Measurements from ENCODE around the gene WARS2.

WARS2 gene

DNA sequence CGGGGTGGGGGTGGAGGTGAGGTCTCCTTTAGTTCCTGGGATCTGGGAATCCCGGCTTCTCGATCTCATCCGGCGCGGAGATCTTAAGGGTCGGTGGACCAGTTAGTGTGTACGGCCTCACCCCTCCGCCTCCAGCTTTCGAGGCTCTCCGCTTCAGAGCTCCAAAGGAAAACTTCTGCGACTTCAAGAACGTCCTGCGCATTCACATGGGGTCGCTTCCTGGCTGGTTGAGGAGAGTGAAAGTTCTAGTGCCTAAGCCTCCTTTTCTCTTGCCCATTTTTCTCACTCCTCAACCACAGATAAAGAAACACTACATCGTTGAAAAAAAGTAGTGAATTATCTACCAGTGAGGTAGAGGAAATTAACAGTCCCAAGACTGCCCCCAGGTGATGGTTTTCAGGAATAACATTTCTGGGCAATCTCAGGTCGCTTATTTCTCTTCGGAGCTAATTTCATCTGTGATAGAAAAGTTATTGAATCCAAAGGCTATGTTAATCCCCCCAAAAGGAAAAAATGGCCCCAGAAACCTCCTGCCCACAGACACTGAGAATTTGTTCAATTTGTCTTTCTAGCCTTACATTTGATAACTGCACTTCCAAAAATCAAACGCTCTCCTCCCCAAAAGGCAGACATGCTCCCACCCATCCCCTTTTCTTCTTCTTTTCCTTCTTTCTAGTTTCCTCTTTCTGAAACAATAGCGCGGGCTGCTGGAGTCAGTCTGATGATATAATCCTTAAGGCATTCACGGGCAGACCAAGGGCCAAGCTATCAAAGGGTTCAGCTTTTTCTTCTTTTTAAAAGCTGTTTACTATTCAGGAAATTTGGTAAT is 131.8 kb downstream of the WARS2 start:
- H3K4me2 ChIP-seq (ENCODE audit: low read depth, low read length): no peak overlapping the region
- TF ChIP-seq EZH2phosphoT487 (IDR thresholded peaks at IDR 0.05; ENCODE audit: low read length) (no peak), CTCF (IDR thresholded peaks at IDR 0.05; ENCODE audit: low read length) (peak; percentile 38)
- no peaks in the 10 kb centered on the region for H3K79me2 ChIP-seq (ENCODE audit: low read length)
- no peaks in the 10 kb centered on the region for H3K4me1 ChIP-seq (ENCODE audit: low read length)
- no peaks in the 10 kb centered on the region for H3K9me3 ChIP-seq (replicated peaks; ENCODE audit: insufficient read depth, low read length)
- H3K27ac ChIP-seq (ENCODE audit: low read length): no peak overlapping the region
- H3K9me2 ChIP-seq (replicated peaks; ENCODE audit: insufficient read depth, low read length): no peaks in the 10 kb centered on the region
- no peak overlapping the region for H3K4me3 ChIP-seq (ENCODE audit: low read length)
- DNase-seq: peak; percentile 28
- no peaks in the 10 kb centered on the region for H4K20me1 ChIP-seq (ENCODE audit: insufficient read depth, low read length)
- H2AFZ ChIP-seq (ENCODE audit: low read length): no peak overlapping the region
- H3K9ac ChIP-seq (ENCODE audit: low read length): no peak overlapping the region
- no peaks in the 10 kb centered on the region for H3F3A ChIP-seq (ENCODE audit: insufficient read depth, low read length)
- H3K36me3 ChIP-seq (replicated peaks; ENCODE audit: insufficient read depth, low read length): no peaks in the 10 kb centered on the region
- no peaks in the 10 kb centered on the region for H3K27me3 ChIP-seq (replicated peaks; ENCODE audit: insufficient read depth, low read length)

DNA sequence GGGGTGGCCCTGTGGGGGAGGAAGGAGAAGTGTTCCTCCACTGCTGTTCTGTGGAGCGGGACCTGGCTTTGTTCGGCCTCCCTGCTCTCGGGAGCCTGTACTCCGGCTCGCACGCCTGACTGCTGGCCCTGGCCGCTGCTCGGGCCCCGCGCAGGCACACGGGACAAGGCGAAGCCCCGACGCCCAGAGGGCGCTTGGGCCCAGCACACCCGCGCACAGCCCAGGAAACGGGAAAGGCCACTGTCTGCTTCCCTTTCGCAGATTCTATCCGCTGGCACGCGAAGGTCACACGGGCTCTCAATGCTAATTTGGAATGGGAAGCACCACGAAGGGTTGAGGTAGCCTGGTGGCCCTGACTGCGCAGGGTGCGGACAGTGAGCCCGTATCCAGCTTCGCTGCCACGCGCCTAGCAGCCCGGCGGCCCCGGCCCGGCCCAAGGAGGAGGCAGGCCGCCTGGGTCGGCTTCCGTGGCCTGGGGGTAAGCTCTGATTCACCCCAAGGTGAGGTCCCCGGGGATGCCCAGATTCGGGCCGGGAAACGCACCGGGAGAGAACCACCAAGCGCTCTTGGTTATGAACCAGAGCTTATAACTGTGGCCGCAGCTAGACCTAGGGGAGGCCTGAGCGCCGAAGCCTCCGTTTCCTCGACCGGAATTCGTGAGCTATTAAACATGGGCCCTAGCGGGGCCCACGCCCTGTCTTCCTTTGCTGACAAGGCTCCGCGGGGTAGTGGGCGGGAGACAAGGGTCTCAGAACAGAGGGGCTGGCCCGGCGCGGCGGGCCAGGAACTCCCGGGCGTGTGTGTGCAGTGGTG is 132.6 kb downstream of the WARS2 start:
- H3K9me2 ChIP-seq (replicated peaks; ENCODE audit: insufficient read depth, low read length): no peaks in the 10 kb centered on the region
- no peaks in the 10 kb centered on the region for H4K20me1 ChIP-seq (ENCODE audit: insufficient read depth, low read length)
- no peaks in the 10 kb centered on the region for H3K4me1 ChIP-seq (ENCODE audit: low read length)
- no peak for DNase-seq
- no peaks in the 10 kb centered on the region for H3K9me3 ChIP-seq (replicated peaks; ENCODE audit: insufficient read depth, low read length)
- no peak overlapping the region for H3K4me3 ChIP-seq (ENCODE audit: low read length)
- no peaks in the 10 kb centered on the region for H3K36me3 ChIP-seq (replicated peaks; ENCODE audit: insufficient read depth, low read length)
- no peak overlapping the region for H2AFZ ChIP-seq (ENCODE audit: low read length)
- H3F3A ChIP-seq (ENCODE audit: insufficient read depth, low read length): no peaks in the 10 kb centered on the region
- H3K27me3 ChIP-seq (replicated peaks; ENCODE audit: insufficient read depth, low read length): no peaks in the 10 kb centered on the region
- H3K4me2 ChIP-seq (ENCODE audit: low read depth, low read length): no peak overlapping the region
- no peaks in the 10 kb centered on the region for H3K79me2 ChIP-seq (ENCODE audit: low read length)
- TF ChIP-seq EZH2 (optimal IDR thresholded peaks at IDR 0.05; ENCODE audit: low read depth, low read length) (no peak), CTCF (IDR thresholded peaks at IDR 0.05; ENCODE audit: low read length) (no peak), EZH2phosphoT487 (IDR thresholded peaks at IDR 0.05; ENCODE audit: low read length) (no peak)
- H3K9ac ChIP-seq (ENCODE audit: low read length): no peak overlapping the region
- H3K27ac ChIP-seq (ENCODE audit: low read length): no peak overlapping the region

- Histone ChIP-seq H3K4me1 (ENCODE audit: low read length) (no peaks in the 10 kb centered on the region), H3K4me2 (ENCODE audit: low read depth, low read length) (no peak overlapping the region), H3K4me3 (ENCODE audit: low read length) (no peak overlapping the region), H2AFZ (ENCODE audit: low read length) (no peak overlapping the region), H3K9me2 (replicated peaks; ENCODE audit: insufficient read depth, low read length) (no peaks in the 10 kb centered on the region), H3K27me3 (replicated peaks; ENCODE audit: insufficient read depth, low read length) (no peaks in the 10 kb centered on the region), H3K9me3 (replicated peaks; ENCODE audit: insufficient read depth, low read length) (no peaks in the 10 kb centered on the region), H3K79me2 (ENCODE audit: low read length) (no peaks in the 10 kb centered on the region), H4K20me1 (ENCODE audit: insufficient read depth, low read length) (no peaks in the 10 kb centered on the region), H3K27ac (ENCODE audit: low read length) (no peak overlapping the region), H3K36me3 (replicated peaks; ENCODE audit: insufficient read depth, low read length) (no peaks in the 10 kb centered on the region), H3F3A (ENCODE audit: insufficient read depth, low read length) (no peaks in the 10 kb centered on the region), H3K9ac (ENCODE audit: low read length) (no peak overlapping the region)
- TF ChIP-seq CTCF (IDR thresholded peaks at IDR 0.05; ENCODE audit: low read length) (no peak), EZH2phosphoT487 (IDR thresholded peaks at IDR 0.05; ENCODE audit: low read length) (no peak), EZH2 (optimal IDR thresholded peaks at IDR 0.05; ENCODE audit: low read depth, low read length) (no peak)
- no peak for DNase-seq
These were observed 133.1 kb downstream of the WARS2 start for GRCh38 chr1:119007339-119007669.
